ENCODE results near the gene OTOGL. TPM values are rescaled to one million over a fixed set of nuclear protein-coding genes. Genes with fewer than 3 reads are reported as not detected.

OTOGL gene
- total RNA-seq, 1 donor from 2014 or later, result 0.12 TPM

DNA sequence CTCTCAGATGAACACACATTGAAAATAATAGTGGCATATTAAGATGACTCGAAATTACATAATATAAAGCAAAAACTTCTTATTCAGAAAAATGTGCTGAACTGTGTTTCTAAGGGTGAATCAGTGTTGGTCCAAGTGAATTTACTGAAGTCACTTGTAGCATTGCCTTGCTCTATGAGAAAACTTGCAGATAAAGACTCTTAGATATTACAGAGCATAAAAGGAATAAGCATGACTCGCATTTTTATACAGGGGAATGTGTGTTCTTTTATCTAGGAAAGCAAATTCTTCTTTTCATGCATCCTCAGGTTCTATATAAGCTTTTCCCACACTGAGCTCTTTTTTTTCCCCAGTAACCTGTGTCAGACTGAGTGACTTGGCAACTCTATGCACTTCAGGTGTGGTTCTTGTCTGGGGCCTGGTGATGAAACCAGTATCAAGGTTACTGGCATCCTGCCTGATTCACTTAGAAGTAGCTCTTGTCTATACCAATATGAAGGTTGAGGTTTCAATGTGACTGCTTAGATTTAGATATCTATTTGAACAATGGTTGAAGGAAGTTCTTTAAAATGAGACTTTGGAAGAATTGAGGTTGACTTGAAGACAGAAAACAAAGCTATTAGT is 76.1 kb downstream of the OTOGL start:
- H3K4me3 Mint-ChIP-seq, result no peak overlapping the region
- H3K4me1 Mint-ChIP-seq, result no peaks in the 10 kb centered on the region
- peaks cover 3% of the 10 kb centered on the region for H3K9me3 Mint-ChIP-seq
- DNase-seq (ENCODE audit: low read depth, low spot score), result no peak
- H3K27me3 Mint-ChIP-seq (ENCODE audit: low read depth), result no peaks in the 10 kb centered on the region
- no peaks in the 10 kb centered on the region for H3K36me3 Mint-ChIP-seq (ENCODE audit: low read depth)
- no peak overlapping the region for H3K27ac Mint-ChIP-seq (ENCODE audit: unreplicated experiment)
- TF ChIP-seq, protein P1, sequence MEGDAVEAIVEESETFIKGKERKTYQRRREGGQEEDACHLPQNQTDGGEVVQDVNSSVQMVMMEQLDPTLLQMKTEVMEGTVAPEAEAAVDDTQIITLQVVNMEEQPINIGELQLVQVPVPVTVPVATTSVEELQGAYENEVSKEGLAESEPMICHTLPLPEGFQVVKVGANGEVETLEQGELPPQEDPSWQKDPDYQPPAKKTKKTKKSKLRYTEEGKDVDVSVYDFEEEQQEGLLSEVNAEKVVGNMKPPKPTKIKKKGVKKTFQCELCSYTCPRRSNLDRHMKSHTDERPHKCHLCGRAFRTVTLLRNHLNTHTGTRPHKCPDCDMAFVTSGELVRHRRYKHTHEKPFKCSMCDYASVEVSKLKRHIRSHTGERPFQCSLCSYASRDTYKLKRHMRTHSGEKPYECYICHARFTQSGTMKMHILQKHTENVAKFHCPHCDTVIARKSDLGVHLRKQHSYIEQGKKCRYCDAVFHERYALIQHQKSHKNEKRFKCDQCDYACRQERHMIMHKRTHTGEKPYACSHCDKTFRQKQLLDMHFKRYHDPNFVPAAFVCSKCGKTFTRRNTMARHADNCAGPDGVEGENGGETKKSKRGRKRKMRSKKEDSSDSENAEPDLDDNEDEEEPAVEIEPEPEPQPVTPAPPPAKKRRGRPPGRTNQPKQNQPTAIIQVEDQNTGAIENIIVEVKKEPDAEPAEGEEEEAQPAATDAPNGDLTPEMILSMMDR (conservative IDR thresholded peaks at IDR 0.05), result no peak

- Mint-ChIP-seq H3K4me3 (no peak overlapping the region), H3K27me3 (ENCODE audit: low read depth) (no peaks in the 10 kb centered on the region), H3K9me3 (peaks cover 3% of the 10 kb centered on the region), H3K4me1 (no peaks in the 10 kb centered on the region), H3K27ac (ENCODE audit: unreplicated experiment) (no peak overlapping the region), H3K36me3 (ENCODE audit: low read depth) (no peaks in the 10 kb centered on the region)
- DNase-seq (ENCODE audit: low read depth, low spot score), result no peak
- TF ChIP-seq, protein P1 (conservative IDR thresholded peaks at IDR 0.05), result no peak
Measured at GRCh38 chr12:80176706-80177105, 77.4 kb downstream of the OTOGL start.

GRCh38 chr12:80178846-80179245 is 79.5 kb downstream of the OTOGL start:
- no peak for DNase-seq (ENCODE audit: low read depth, low spot score)
- Mint-ChIP-seq H3K4me3 (no peak overlapping the region), H3K4me1 (no peaks in the 10 kb centered on the region), H3K27ac (ENCODE audit: unreplicated experiment) (no peak overlapping the region), H3K9me3 (no peaks in the 10 kb centered on the region), H3K36me3 (ENCODE audit: low read depth) (no peaks in the 10 kb centered on the region), H3K27me3 (ENCODE audit: low read depth) (no peaks in the 10 kb centered on the region)
- TF ChIP-seq, protein P1 (conservative IDR thresholded peaks at IDR 0.05), result no peak

- Mint-ChIP-seq H3K9me3 (no peaks in the 10 kb centered on the region), H3K27ac (ENCODE audit: unreplicated experiment) (no peak overlapping the region), H3K4me1 (peaks cover 9% of the 10 kb centered on the region), H3K4me3 (no peak overlapping the region), H3K36me3 (ENCODE audit: low read depth) (no peaks in the 10 kb centered on the region), H3K27me3 (ENCODE audit: low read depth) (no peaks in the 10 kb centered on the region)
- TF ChIP-seq, protein P1 (conservative IDR thresholded peaks at IDR 0.05), result no peak
- no peak for DNase-seq (ENCODE audit: low read depth, low spot score)
Measured at GRCh38 chr12:80183939-80184338, 84.6 kb downstream of the OTOGL start.

- no peaks in the 10 kb centered on the region for H3K36me3 Mint-ChIP-seq (ENCODE audit: low read depth)
- DNase-seq (ENCODE audit: low read depth, low spot score), result no peak
Measured at GRCh38 chr12:80184926-80185325, 85.6 kb downstream of the OTOGL start.

More at GRCh38 chr12:80184926-80185325, 85.6 kb downstream of the OTOGL start:
- peaks cover 10% of the 10 kb centered on the region for H3K4me1 Mint-ChIP-seq
- TF ChIP-seq, protein P1 (conservative IDR thresholded peaks at IDR 0.05), result no peak
- H3K4me3 Mint-ChIP-seq, result no peak overlapping the region
- no peaks in the 10 kb centered on the region for H3K9me3 Mint-ChIP-seq
- H3K27ac Mint-ChIP-seq (ENCODE audit: unreplicated experiment), result no peak overlapping the region
- H3K27me3 Mint-ChIP-seq (ENCODE audit: low read depth), result no peaks in the 10 kb centered on the region
